Measurements from ENCODE around the gene CBLB.

CBLB gene

DNA sequence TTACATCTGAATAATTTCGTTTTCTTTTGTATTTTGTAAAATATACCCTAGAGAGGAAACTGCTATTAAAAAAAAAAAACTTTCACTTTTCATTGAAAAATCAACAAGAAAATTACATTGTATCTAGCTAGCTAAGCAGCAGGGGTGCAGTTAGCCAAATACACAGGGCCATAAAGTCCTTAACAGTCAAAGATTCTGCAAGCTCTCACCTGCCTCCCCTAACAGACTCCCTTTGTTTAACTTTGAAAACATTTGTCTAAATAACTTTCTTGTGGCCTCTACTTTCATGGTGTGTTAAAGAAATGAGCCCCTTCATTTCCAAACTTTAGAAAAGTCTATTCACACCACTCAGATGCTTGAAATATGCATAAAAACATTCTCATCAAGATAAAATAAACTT lies 23.3 kb downstream of the CBLB start:
- DNase-seq = no peak

DNA sequence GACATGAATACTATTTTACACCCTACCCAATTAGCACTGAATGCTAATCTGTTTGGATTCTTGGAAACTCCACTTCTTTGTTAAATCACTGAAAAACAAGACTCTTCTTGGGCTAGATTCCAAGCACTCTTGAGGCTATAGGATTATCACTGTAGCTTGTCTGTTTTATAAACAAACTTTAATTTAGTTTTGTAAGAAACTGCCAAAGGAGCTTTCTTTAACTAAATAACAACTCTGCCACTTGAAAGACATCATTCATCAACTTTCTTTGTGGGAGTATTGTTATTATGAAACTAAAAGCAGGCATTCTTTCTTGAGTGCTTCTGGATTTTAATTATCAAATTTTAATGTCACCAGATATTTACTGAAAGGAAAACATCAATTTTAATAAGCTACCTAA lies 24.1 kb downstream of the CBLB start:
- DNase-seq = no peak

DNA sequence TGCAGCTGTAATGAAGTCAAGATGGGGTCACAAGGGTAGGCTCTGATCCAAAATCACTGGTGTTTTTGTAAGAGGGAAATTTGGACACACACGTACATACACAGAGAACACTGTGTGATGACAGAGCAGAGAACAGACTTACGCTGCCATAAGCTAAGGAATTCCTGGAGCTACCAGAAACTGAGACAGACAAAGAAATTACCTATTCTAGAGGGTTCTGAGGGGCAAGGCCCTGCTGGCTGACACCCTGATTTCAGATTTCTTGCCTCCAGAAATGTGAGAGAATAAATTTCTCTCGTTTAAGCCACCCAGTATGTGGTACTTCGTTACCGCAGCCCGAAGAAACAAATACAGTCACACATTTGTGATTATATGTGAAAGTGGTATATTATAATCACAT lies 24.8 kb downstream of the CBLB start:
- no peak for DNase-seq

DNA sequence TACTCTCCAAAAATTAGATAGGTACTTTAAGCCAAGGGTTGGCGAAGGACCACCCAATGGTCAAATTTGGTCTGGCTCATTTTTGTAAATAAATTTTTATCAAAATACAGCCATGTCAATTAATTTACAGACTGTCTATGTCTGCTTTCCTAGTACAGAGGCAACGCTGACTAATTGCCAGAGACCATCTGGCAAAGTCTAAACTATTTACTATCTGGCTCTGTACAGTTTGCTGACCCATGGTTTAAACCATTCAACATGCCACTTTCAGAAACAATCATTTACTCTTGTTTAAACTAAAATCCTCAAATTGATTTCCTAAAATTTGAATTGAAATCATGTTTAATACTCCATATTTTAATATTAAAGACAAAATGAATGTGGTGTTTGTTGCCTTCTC lies 25.9 kb downstream of the CBLB start:
- DNase-seq = peak; percentile 43

DNA sequence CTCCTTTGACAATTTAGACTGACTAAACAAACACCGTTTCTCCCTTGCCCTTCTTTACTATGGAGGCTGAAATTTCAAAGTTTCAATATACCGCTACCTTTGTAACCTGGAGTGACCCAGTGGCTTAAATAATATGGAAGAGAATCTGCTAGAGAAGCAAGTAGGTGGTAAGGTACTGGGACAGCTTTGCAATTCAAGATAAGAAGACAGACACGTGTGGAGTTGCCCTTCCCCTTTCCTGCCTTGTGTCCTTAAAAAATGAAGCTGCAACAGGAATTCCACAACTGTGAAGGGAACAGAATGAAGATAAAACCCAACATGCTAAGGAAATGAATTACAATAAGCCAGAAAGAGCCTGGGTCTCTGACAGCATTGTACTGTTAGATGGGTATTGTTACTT lies 26.4 kb downstream of the CBLB start:
- no peak for DNase-seq

DNA sequence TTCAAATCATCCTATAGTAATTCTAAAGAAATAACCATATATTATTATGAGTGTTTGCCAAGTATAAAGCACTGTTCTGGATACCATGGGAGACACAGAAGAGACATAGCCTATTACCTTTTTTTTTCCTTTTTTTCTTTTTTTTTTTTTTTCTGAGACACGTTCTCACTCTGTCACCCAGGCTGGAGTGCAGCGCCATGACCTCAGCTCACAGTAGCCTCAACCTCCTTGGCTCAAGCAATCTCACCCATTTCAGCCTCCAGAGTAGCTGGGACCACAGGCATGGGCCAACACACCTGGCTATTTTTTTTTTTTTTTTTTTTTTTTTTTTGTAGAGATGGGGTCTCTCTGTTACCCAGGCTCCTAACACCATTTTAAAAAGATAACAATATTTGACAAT lies 30.9 kb downstream of the CBLB start:
- no peak for DNase-seq

DNA sequence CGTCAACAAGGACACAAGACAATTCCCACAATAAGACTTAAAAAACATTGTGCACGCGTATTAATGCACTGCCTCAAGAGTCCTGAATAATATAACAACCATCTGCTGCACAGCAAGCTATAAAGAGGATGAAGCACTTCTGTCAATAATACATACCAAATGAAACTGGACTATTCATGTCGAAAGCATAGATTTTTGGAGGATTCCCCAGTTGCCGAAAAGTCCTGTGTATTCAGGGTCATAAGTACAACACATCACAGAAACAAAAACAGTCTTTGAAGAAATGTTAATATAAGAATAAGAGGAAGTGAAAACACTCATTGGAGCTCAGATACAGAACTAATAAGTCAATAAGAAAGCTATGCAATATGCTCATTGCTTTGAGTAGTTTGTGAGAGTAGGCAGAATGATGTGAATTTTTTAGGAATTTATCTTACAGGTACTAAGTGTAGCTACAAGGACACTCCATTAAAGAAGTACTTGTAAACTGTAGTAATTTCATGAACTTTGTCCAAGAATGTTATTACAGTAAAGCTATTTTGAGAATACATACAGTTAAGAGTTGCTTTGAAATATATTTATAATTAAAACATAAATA lies 31.6 kb downstream of the CBLB start:
- DNase-seq = peak; percentile 29

DNA sequence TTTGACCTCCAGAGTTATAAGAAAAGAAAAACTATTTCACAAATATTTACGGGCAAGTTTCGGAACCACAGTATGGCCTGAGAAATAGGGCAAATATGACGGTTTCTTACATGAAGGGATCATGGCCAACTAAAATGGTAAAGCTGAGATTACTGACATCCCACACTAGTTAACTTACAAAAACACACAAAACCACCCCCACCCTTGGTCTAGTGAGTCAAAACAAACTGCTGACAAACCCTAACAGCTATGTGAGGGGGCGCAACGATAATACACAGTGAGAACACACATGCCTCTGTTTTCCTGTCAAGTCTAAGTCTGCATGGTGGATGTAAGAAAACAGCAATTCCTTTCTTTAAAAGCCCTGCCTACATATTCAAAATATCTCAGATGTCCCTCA lies 32.3 kb downstream of the CBLB start:
- no peak for DNase-seq

DNA sequence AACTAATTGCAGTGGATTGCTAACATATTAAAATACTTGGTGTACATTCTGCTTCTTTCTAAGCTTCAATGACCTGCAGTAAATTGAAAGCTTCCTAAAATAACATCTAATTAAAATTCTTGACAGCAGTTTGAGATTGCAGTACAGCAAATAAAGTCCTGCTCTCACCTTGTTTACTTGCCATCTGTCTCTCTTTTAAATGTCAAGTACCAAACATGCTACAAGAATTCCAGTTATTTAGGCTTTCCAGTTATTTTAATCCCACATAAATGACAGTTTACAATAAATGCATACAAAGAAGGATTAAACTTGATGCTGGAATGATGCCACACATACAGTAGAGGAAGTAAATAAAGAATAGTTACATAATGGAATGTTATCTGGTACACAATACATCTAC lies 33.2 kb downstream of the CBLB start:
- DNase-seq = peak; percentile 29

DNA sequence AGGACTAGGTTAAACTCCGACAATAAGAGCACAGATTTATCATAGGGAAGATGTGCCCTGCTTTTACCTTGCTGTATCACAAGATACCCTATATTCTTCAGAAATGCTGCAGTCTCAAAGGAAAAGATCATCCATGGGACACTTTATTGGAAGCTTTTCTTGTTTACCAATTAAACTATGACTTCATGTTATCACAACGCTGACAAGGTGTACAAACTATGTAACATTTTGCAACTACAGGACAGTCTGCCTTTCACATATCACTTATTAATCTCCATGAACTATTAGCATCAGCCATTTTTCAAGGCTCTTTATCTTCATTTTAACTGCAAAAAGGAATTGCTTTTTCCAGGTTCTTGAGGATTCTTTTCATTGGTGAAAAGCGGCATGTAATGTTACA lies 34.0 kb downstream of the CBLB start:
- no peak for DNase-seq

DNA sequence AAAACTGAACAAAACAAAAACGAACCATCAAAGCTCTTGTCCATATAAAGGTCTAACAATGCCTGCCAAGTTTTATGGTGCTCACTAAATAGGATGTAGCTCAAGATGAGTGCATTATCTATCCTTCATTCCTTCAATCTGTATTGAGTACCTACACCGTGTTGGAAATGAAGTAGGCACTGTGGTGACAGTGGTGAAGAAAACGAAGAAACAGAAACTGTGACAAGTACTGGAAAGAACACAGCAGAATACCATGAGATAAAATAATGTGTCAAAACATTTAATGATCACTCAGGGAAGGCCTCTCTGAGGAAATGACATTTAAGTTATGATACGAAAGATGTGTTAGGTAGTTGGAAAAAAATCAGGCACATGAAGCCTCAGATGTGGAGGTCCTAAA lies 36.2 kb downstream of the CBLB start:
- no peak for DNase-seq

DNA sequence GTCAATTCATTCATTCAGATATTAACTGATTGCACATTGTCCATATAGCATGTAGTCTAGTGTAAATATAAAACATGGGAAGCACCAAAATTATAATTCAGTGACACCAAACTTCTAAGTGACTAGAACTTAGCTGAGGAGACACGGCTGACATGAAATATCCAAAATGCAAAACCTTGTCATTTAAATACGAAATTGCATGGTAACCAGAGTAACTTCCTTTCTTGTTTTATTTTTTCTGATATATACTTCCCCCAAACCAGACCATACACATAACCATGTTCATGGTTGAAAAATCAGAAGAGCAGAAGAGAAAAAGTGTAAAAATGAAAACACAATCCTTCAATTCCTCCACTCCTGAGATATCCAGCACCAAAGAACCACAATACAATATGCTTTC lies 38.0 kb downstream of the CBLB start:
- DNase-seq = no peak

DNA sequence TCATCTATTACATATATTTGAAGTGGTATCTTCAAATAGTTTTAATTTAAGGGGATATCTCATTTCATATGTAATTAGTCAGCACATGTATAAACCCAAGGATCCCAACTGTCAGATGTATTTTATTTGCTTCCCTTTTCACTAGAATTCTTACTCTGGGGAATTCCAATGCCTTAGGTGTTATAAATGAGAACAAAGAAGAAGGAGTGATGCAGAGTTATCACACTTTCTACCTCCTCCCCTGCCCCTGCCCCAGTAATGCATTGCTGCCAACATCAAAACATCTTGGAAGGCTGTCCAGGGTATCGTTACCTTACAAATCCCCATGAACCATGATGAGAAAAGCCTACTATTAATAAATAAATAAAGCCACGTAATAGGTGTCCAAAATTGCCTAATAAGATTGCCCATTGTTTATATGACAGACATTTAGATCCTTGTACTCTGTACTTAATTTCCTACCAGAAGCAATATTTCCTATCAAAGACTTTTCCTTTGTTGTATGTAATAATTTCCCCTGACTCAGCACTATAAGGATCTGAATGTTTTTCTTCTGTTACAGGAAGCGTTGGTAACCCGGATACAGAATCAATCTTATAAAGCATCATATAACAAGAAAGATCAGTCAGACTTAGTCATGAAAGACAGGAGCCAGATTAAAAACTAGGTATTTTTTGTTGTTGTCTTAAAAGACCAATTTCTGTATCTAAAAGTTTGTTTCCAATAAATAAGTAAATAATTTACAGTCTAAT lies 38.8 kb downstream of the CBLB start:
- DNase-seq = no peak

DNA sequence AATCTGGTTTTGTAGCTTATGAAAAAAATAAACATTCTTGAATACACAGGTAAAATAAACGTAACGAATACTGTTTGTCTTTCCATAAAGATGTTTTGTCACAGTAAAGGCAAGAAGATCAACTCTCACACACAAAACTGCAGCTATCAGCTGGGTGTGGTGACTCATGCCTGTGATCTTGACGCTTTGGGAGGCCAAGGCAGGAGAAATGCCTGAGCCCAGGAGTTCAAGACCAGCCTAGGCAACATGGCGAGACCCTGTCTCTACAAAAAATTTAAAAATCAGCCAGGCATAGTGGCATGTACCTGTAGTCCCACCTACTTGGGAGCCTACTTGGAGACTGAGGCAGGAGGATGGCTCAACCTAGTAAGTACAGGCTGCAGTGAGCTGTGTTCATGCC lies 39.6 kb downstream of the CBLB start:
- DNase-seq = no peak

DNA sequence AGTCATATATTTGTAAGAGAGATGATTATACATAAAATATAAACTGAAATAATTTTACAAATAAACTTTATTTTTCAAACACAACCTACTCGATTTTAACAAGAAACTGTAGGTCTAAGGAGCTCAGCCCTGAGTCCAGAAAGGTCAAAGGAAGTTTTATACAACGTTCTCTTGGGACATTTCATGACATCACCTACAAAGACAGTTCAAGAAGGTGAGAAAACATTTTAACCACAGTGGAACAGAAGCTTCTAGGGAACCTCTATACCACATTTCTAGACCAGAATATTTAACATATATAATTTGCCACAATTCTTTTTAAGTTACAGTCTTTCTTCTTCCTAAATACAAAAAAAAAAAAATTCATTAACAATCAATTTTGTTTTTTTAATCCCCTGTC lies 40.1 kb downstream of the CBLB start:
- no peak for DNase-seq

DNA sequence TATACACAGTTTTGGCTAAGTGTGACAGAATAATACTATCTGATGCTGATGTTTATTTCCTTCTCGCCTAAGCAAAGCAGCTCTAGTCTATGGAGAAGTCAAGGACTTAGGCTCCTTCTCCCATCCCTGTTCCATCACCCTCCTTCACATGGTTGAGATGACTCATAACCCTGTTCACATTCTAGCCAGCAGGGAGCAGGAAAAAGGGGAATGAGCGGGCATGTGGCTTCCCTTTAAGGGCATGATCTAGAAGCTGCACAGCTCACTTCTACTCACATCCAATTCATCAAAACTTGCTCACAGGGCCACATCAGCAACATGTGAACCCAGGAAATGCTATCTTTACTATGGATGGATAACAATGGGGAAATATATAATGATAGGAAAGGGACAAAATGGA lies 40.9 kb downstream of the CBLB start:
- no peak for DNase-seq

DNA sequence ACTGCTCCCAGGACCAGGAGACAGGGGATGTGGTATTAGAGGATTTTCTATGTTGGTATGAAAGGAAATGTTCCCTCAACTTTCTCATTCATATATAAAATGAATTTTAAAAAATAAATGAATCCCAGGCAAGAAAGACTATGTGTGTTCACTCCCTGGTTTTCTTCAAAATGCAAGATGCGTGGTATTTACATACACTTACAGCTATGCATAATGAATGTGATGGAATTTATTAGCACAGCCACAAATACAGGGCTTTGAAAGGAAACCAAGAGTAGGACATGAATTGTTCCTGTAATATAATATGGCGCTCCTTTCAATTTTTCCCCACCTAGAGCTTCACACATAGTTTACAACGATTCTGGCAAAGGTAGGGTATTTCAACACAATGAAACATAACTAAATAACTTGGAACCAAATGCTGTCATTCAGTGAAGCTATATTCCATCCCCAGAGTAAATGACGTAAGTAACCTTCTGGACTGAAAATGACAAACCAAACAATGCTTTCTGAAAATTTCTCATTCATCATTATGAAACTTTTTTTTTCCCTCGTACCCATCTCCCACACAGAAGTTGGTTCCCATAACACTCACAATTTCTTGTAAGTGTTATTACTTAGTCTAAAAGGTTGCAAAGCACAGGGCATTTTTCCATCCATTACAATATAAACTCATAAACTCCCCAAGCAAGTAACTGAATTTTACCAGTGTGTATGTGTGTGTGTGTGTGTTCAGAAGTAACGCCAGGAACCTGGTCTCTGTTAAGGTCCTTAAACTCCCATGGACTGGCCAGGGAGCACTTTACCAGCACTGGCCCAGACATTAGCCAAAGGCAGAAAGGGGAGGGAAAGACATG lies 41.8 kb downstream of the CBLB start:
- no peak for DNase-seq

DNA sequence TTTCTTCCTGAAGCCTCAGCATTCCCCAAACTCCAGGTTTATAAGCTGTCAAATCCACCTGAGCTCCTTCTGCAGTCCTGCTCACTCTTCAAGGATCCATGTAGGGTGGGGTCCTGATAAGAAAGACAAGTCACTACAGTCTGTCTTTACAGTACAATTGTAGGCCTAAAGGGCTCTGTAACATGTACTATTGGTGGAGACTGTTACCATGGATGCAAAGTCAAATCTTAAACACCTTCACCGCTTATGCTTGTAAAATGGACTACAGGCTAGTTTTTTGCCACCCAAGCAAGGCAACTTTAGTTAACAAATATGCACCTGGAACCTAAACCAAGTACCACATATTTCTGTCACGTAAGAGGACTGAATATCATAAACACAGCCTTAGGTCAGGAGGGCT lies 44.7 kb downstream of the CBLB start:
- no peak for DNase-seq

DNA sequence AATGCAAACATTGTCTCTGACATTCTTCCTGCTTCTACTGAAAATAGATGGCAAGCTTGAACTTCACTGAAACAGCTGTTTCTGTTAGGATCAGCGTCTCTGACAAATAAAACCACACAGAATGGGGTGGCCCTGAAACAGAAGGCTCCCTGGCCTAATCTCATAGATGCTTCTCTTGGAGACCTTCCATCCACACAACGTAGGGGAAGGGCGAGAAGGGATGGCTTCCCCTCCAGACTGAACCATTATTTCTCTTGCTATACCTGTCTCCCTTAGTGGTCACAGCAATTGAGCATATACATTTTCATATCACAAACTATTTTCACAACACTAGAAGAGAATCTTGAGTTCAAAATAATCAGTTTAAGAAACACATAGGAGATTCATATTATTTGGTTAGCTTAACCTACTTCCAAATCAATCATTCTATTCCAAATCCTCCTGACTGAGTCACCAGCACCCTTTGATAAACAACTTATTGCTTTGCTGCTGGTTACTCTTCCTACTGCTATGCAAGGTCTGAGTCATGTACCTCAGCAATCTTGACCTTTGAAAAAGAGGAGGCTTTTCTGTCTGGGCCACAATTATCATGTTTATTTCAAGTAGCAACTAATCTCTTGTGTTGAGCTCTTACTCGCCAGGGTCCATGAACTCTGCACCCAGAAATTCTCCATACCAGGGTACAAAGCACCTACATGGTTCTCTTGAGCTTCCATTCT lies 45.5 kb downstream of the CBLB start:
- DNase-seq = no peak

DNA sequence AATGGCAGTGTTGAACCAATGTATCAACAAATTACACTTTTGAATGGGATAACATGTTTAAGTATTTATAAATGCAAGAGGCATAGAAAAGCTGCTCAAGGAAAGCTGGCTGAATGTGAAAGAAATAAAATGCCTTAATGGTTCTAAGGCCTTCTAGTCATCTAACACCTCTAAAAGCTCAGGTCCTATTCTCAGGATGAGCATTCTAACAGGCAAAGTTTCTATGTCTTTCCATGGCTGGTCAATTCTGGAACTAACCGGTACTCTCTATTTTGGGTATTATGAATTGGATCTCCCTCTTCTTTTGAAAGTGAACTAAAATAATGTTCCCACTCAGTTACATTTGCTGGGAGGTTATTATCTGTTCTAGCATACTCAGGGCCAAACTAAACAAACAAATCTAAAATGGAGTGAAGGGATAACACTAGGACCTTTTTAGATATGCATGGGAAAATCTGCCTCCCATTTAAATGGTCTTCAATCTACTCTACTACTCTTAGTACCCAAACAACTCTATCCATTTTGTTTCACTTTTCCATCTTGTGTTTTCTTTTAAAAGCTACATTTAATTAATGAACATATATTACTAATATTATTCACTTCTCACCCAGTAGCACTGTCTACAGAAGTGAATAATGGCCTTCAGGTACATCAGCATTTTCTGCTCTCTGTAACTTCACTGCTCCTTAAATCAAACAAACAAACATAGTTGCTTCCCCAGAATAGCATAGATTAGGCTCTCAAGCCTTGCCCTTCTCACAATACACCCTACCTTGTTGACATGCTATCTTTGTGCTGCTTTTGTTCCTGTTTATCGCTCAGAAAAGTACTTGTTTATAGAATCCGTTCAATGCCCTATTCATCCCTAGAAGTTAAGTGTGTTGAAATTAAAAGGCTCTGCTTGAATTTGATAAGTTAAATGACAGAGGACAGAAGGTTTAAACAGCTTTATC lies 46.4 kb downstream of the CBLB start:
- DNase-seq = no peak

DNA sequence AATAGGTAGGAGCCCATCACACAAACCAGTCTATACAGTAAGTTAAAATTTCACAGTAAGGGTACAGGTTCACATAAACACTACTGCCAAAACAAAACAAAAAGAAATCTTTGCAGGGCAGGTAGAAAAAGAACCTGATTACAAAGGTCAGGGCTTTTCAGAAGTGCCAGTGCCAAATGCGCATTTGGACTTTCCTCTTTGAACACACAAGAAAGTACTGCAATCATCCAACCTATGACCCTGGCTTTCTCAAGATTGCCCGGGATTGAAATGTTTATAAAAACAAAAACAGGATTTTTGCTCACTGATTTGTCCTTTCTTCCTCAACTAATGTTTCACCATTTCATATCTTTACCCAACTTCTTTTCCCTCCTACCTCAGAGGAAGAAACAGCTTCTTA lies 47.4 kb downstream of the CBLB start:
- no peak for DNase-seq

DNA sequence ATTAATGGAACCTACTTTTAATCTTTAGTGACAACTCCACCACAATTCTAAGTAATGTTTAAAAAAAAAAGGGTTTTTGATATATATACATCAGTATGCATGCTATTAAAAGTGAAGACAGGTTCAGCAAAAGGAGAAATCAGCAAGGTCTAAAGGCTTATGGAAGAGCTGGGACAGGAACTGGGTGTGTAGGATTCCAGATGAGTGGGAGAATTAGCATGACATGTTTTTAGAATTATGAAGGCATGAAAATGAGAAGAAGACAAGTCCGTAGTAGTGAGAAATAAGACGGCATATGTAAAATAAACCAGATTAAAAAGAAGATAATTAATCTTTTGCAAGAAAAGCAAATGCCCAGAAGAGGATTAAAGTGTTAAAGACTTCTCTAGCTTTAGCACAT lies 52.0 kb downstream of the CBLB start:
- no peak for DNase-seq

Data from NCI-H446 treated with DMSO at 0.1 percent for 48 hours (cell line).